ENCODE results near the gene TTBK1. TPM values are rescaled to one million over a fixed set of nuclear protein-coding genes. Genes with fewer than 3 reads are reported as not detected.

TTBK1 gene
- total RNA-seq, 2 donors from 2014 or later: 0.12 to 0.15 TPM

DNA sequence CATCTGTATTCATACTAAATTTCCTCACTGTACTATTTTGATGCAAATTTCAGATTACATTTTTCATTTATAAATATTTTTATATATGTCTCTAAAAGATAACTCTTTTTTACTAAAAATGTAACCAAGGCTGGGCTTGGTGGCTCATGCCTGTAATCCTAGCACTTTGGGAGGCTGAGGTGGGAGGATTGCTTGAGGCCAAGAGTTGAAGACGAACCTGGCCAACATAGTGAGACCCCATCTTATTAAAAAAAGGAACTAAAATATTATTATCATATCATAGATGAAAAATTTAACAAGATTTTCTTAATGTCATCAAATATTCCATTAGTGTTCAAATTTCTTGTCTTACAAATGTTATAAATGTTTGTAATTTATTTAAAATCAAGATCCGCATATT, 7.4 kb upstream of the TTBK1 start:
- Histone ChIP-seq H3K27ac (no peak overlapping the region), H3K9me3 (no peaks in the 10 kb centered on the region), H3K36me3 (no peaks in the 10 kb centered on the region), H3K4me1 (no peaks in the 10 kb centered on the region), H3K4me3 (no peak overlapping the region), H3K27me3 (no peaks in the 10 kb centered on the region)
- DNase-seq (ENCODE audit: low spot score): no peak
- no peak for TF ChIP-seq CTCF (IDR thresholded peaks at IDR 0.05)

DNA sequence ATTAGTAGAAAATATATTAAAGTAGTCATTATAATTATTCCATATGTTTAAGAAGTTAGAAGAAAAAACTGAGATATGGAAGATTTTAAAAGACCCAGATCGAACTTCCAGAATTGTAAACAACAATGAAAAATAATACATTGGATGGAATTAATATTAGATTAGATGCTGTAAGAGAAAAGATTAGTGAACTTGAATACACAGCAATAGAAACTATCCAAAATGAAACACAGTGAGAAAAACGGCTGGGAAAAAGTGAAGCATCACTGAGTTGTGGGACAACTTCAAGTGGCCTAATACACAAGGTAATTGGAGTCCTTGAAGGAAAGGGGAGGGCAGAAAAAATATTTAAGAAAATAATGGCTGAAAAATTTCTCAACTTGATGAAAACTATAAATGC, 4.2 kb upstream of the TTBK1 start:
- Histone ChIP-seq H3K9me3 (no peaks in the 10 kb centered on the region), H3K27ac (no peak overlapping the region), H3K27me3 (peaks cover 3 to 4% of the 10 kb centered on the region in 2 donors), H3K4me1 (no peaks in the 10 kb centered on the region), H3K4me3 (no peak overlapping the region), H3K36me3 (no peaks in the 10 kb centered on the region)
- TF ChIP-seq CTCF (IDR thresholded peaks at IDR 0.05): no peak
- no peak for DNase-seq (ENCODE audit: low spot score)

GRCh38 chr6:43240950-43241349, 2.3 kb upstream of the TTBK1 start:
- H3K36me3 ChIP-seq: no peaks in the 10 kb centered on the region
- DNase-seq (ENCODE audit: low spot score): no peak
- no peak overlapping the region for H3K4me3 ChIP-seq
- peaks cover 6 to 7% of the 10 kb centered on the region in 2 donors for H3K27me3 ChIP-seq
- no peak overlapping the region for H3K27ac ChIP-seq
- TF ChIP-seq CTCF (IDR thresholded peaks at IDR 0.05): no peak
- H3K9me3 ChIP-seq: no peaks in the 10 kb centered on the region
- no peaks in the 10 kb centered on the region for H3K4me1 ChIP-seq

DNA sequence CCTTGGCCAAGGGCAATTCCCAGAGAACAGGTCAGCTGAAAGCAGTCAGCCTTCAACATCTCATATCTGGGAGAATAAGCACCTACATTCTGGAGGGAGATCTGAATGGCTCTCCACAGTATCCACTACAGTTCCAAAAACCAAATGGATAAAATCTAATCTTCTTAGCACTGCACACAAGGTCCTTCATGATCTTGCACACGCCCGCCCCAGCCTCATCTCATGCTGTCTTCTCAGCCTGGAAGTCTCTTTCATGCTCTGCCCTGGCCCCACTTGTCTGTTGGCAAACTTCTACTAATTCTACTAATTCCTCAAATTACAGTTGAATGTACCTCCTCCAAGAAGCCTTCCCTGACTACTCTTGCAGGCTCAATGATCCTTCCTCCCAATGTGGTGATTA, 1.8 kb upstream of the TTBK1 start:
- no peak for DNase-seq (ENCODE audit: low spot score)
- Histone ChIP-seq H3K27me3 (peaks cover 6 to 7% of the 10 kb centered on the region in 2 donors), H3K36me3 (no peaks in the 10 kb centered on the region), H3K4me1 (peaks cover 0 to under 1% of the 10 kb centered on the region in 2 donors), H3K4me3 (no peak overlapping the region), H3K27ac (no peak overlapping the region), H3K9me3 (no peaks in the 10 kb centered on the region)
- no peak for TF ChIP-seq CTCF (IDR thresholded peaks at IDR 0.05)

GRCh38 chr6:43243664-43244321, 512 bp downstream of the TTBK1 start:
- DNase-seq (ENCODE audit: low spot score): no peak
- H3K9me3 ChIP-seq: no peaks in the 10 kb centered on the region
- peaks cover 6 to 7% of the 10 kb centered on the region in 2 donors for H3K27me3 ChIP-seq
- no peak overlapping the region for H3K27ac ChIP-seq
- no peak overlapping the region for H3K4me3 ChIP-seq
- no peaks in the 10 kb centered on the region for H3K36me3 ChIP-seq
- H3K4me1 ChIP-seq: peaks cover 0 to 14% of the 10 kb centered on the region in 2 donors
- TF ChIP-seq CTCF (IDR thresholded peaks at IDR 0.05): no peak

Data from right atrium auricular region (tissue), 2 donors.